G401 (cell line): ENCODE data around the gene SLC22A31. TPM values are rescaled to one million over a fixed set of nuclear protein-coding genes. Genes with fewer than 3 reads are reported as not detected.
"Not testable (repeated sequence)": the region's sequence is repeated elsewhere in the genome, so short reads cannot be mapped to it uniquely, and the experiment has no call there.

ENCODE experiments used
- DNase-seq: peaks from one replicate; pipeline ENCODE4 v3.0.0-alpha.2; 2015; ENCODE audit warnings: low spot score
- in situ Hi-C: cut with HindIII; loops from 2 replicates; pipeline ENCODE4 v1.10.0; 2016; ENCODE audit warnings: low sequenced_read_pairs, mixed read lengths
- total RNA-seq: library from RNA; depleted of rRNA; stranded (reverse); fragments of >200 nt; shearing (Covaris generic); gene quantifications from 2 replicates; pipeline ENCODE4 v1.2.3, GENCODE V29; 2014; rRNA removed

SLC22A31 gene
- total RNA-seq, result 0.55 and 1.5 TPM in 2 replicates

DNA sequence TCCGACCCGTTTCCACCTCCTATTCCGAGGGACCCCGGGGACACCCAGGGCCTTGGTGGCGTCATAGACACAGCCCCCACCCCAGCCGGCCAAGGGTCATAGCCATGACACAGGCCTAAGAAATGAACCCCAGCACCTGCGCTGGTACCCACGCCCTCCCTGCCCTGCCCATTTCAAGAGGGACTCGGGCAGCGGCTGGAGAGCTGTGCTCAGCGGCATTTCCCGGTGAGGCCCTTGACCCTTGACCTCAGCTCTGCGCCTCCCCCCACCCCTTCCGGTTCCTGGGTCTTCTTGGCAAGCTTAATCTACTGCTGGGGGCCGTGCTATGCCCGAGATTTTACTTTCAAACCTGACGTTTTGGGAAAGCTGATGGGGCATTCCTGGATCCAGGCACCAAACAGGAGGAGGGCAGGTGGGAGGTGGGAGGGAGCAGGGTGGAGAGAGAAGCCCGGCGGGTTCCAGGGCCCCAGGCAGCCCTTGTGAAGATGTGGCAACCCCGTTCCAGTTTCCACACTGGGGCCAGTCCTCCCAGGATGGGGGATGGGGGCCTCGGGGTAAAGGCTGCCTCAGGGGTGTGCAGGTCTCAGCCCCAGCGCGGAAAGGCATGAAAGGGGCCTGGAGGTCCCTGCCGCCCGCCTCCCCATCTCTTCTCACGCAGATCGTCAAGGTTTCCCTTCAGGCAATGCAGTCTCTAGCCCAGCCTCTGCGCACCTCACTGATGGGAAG, at the start of gene SLC22A31:
Gene SLC22A31, minus strand, starts transcription at position 414 of the 726 bp plus-strand sequence. Its CDS starts 36 bp downstream, at position 378.
- peak; percentile 30 for DNase-seq
- in situ Hi-C loops, result no loop called here

DNA sequence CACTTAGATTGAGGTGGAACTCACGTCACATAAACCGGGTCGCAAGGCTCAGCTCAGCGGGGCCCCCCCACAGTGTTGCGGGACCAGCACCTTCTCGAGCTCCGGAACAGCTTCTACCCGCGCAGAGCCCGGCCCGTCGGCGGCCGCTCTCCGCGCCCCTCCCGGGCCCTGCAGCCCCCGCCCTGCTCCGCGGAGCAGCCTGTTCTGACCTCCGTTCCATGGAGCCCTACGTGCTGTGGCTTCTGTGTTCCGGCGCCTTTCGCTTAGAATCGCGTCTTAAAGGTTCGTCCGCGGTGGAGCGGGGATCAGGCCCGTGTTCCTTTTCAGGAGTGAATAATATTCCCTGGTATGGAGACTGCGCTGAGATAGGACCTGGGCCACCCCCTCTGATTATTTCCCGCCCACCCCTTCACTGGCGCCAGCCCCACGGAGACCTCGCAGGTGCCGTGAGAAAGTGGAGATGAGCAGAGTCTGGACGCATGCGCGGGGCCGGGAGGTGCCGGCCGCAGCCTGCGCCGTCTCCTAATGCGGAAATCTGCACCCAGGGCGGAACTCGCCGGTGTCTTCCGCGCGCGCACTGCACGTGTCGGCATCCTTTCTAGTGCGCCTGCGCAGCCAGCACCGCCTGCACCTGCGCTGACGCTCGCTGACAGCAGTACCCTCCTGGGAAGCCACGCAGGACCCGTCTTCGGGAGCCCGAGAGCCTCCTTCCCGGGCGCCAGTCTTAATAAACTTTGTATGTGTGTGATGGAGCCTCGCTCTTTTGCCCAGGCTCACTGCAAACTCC, 48.1 kb upstream of the SLC22A31 start:
- in situ Hi-C loops, result no loop called here
- no peak for DNase-seq

DNA sequence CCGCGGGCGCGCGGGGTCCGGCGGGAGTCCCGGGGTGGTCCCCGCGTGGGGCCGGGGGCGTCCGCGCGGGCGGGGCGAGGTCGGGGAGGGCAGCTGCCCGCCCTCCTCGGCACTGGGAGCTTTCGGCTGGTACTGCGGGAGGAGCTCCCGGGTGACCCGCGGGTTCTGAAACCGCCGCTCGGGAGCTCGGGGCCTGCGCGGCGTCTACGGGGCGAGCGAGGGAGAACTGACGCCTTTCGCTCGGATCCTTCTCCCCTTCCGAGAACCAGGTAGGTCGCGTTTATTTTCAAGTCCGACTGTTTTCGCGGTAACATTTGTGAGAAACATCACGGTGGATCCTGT, 47.4 kb upstream of the SLC22A31 start:
- DNase-seq, in situ Hi-C loops: not testable (repeated sequence)

DNA sequence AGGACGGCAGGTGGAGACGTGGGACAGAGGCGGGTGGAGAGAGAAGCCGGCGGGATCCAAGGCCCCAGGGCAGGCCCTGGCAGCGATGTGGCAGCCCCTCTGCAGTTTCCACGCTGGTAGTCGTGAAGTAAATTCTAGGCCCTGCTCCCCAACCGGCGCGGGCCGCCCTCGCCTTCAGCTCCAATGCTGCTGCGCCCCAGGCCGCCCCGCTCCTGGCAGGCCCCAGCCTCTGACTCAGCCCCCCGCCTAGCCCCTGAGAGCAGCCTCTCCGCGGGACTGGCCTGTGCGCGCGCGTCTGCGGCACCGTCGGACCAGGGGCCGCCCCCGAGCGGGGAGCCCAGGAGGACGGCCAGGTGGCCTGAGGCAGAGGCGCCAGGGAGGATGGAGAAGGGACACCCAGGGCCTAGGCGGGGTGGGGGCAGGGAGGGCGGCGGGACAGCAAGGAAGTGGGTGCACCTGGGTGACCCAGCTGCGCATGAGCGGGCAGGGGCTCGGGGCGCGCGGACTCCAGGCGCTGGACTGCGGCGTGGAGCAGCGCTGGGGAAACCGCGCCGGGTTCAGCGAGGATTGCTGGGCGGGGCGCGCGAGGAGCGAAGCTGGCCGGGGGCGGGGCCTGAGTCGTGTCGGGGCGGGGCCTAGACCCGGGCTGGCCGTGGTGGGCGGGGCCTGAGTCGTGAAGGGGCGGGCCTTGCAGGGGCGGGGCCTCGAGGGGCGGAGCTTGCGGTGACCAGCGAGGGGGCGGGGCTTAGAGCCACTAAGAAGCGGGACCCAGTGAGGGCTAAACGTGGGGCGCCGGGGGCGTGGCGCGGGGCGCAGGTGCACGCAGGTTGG, 46.8 kb upstream of the SLC22A31 start:
- in situ Hi-C loops, result no loop called here
- peak; percentile 93 for DNase-seq

DNA sequence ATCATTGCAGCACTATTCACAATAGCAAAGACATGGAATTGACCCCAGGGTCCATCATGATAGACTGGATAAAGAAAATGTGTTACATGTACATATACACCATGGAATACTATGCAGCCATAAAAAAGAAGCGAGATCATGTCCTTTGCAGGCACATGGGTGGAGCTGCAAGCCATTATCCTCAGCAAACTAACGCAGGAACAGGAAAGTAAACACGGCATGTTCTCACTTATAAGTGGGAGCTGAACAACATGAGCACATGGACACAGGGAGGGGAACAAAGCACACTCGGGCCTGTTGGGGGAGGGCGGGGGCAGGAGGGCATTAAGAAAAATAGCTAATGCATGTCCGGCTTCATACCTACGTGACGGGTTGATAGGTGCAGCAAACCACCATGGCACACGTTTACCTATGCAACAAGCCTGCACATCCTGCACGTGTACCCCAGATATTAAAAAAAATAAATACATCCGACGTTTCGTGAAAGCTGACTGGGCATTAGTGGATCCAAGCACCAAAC, 46.1 kb upstream of the SLC22A31 start:
- in situ Hi-C loops, result no loop called here
- DNase-seq, result no peak

DNA sequence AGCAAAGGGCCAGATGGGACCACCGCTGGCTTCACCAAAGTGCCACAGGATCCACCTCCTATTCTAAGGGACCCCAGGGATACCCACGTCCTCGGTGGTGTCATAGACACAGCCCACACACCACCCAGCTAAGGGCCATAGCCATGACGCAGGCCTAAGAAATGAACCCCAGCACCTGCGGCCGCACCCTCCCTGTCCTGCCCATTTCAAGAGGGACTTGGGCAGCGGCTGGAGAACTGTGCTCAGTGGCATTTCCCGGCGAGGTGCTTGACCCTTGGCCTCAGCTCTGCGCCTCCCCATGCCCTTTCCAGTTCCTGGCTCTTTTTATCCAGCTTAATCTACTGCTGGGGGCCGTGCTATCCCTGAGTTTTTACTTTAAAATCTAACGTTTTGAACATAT, 44.4 kb upstream of the SLC22A31 start:
- no peak for DNase-seq
- in situ Hi-C loops, result no loop called here

DNA sequence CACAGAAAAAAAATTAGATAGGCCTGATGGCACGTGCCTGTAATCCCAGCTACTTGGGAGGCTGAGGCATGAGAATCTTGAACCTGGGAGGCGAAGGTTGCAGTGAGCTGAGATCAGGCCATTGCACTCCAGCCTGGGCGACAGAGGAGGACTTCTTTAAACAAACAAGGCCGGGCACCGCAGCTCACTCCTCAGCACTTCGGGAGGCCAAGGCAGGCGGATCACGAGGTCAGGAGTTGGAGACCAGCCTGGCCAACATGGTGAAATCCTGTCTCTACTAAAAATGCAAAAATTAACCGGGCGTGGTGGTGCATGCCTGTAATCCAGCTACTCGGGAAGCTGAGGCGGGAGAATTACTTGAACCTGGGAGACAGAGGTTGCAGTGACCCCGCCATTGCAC, 43.9 kb upstream of the SLC22A31 start:
- DNase-seq, in situ Hi-C loops: not testable (repeated sequence)

DNA sequence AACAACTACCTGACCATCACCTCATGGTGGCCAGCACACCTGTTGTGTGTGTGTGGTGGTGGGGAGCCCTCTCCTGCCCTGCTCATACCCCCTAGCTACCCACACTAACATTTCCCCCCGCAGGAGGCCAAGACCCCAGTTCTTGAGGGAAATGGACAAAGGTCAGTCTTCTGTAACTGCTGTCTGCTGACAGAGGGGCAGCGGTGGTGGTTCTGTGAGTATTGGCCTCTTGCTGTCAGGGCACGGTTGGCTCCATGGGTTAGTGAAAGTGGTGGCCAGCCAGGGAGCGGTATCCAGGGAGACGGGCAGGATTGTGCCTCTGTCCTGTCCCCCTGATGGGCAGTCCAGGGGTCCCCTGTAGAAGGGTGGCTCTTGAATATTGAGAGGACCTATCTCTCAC, 43.3 kb upstream of the SLC22A31 start:
- in situ Hi-C loops, result no loop called here

DNA sequence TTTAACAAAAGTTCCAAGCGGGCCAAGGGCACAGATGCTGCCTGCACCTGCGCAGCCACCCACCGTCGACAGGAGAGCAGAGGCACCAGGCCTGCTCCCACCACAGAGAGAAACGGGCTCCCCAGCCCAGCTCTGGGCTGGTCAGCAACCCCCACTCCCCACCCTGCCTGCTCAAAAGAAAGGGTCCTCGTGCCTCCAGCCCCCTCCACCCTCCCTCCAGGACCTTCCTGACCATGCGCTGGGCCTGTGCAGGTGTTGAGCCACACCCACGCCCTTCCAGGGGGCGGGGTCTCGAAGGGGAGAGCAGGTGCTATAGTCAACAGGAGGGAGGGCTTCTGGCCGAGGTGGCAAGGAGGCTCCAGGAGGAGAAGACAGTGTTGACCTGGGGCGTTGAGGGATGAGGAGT, 42.5 kb upstream of the SLC22A31 start:
- in situ Hi-C loops, result no loop called here
- DNase-seq, result no peak

More for the DNA sequence above, 43.3 kb upstream of the SLC22A31 start:
- no peak for DNase-seq

DNA sequence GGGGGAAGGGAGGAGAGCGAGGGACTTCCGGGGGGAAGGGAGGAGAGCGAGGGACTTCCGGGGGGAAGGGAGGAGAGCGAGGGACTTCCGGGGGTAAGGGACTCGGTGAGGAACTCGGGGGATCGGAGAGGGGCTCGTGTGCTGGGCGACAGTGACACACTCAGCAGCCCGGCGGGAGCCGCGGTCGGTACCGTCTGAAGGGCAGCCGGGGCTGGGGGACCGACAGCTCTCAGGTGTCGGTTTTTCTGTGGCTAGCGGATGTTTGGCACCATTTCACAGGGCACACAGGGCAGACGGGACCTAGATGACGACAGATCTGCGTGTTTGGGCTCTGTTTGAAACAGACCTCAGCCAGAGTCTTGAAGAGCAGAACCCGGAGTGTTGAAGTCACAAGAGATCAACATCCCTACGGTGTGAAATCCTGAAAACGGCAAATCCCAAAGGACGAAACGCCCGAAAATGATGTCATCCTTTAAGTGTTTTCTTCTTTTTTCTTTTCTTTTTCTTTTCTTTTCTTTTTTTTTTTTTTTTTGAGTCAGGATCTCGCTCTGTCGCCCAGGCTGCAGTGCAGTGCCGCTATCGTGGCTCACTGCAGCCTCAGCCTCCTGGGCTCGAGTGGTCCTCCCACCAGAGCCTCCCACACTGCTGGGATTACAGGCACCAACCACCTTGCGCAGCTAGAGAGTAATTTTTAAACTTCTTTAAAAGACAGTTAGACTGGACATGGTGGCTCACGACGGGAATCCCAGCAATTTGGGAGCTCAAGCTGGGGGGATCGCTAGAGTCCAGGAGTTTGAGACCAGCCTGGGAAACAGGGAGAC, 41.1 kb upstream of the SLC22A31 start:
- DNase-seq, result peak; percentile 83
- in situ Hi-C loops, result no loop called here

DNA sequence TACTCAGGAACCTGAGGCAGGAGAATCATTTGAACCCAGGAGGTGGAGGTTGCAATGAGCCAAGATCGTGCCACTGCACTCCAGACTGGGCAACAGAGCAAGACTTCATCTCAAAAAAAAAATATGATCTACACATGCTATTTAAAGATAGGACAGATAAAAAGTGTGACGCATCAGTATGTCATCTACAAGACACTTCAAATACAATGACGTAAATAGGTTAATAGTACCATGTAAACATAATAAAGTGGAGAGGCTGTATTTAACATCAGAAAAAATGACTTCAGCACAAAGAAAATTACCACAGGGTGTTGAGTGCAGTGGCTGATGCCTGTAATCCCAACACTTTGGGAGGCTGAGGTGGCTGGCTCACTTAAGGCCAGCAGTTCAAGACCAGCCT, 37.4 kb upstream of the SLC22A31 start:
- in situ Hi-C loops, result no loop called here
- no peak for DNase-seq

DNA sequence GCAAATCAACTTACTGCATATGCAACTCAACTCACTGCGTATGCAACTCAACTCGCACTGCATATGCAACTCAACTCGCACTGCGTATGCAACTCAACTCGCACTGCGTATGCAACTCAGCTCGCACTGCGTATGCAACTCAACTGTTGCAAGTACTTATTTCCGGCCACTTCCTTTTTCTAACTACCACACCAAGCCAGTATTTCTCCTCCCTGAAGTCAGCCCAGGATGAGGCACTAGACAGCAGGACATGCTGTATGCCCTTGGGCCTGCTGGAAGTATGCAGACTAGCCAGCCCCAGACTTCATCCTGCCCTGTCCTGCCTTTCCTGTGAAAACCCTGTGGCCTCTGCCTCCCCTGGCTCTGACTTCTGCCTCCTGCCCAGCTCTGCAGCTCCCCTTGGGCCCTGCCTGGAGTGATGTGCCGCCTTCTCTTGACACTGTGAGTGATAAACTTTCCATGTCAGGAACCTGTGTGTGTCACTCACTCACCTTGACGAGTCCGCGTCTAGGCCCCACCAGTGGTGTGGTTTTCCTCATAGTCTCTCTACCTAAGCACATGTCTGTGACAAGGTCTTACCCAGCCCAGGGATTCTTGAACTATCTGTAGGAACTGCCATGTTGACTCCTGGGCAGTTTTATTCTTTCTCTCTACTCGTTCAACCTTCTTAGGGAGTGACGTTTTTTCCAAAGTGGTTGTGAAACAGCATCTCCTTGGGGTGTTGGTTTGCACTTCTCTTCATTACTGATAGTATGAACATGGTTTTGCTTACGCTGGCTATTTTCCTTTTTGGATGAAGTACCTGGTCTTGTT, 33.5 kb upstream of the SLC22A31 start:
- in situ Hi-C loops, result no loop called here

DNA sequence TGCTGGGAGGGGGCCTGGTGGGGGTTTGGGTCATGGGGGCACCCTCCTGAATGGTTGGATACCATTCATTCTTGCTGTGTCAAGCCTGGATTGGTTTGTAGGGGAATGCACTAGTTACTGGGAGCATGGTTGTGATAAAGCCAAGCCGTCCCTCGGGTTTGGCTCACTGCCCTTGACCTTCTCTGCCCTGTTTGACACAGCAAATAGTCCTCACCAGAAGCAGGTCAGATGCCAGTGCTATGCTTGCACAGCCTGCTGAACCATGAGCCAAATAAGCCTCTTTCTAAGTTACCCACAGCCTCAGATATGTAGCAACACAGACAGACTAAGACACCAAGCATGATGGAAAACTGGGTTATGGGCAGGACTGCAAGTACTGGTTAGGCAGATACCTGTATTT, 31.8 kb upstream of the SLC22A31 start:
- in situ Hi-C loops, result no loop called here
- no peak for DNase-seq

More for the DNA sequence above, 33.5 kb upstream of the SLC22A31 start:
- DNase-seq, result no peak

DNA sequence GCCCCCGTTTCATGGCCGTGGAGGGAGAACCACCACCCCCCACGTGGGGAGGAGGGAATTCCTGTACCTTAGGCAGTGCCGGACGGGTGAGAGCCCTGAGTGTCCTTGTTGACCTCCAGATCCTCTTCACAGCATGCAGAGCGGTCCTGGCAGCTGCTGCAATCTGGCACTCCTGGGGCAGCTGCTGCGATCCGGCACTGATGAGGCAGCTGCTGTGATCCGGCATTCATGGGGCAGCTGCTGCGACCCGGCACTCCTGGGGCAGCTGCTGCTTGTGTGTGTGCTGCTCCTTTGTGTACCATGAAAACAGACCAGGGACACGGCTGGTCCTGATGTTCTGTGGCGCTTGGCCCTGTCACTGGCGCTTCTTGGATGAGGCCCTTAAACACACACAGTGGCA, 29.9 kb upstream of the SLC22A31 start:
- in situ Hi-C loops, result no loop called here
- DNase-seq, result no peak

DNA sequence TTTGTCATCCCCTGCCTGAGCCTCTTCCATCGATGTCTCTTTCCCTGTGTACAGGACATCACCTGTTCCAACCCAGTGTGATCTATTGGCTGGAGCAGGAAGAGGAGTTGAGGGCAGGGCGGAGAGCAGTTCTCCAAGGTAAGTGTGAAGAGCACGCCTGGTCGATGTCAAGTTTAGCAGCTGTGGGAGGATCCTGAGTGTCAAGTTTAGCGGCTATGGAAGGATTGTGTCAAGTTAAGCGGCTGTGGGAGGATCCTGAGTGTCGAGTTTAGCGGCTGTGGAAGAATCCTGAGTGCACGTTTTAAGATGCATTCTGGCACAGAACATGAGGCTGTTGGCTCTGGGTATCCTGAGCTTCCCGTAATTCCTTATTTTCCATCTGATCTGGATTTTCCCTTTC, 24.3 kb upstream of the SLC22A31 start:
- in situ Hi-C loops, result no loop called here
- no peak for DNase-seq

DNA sequence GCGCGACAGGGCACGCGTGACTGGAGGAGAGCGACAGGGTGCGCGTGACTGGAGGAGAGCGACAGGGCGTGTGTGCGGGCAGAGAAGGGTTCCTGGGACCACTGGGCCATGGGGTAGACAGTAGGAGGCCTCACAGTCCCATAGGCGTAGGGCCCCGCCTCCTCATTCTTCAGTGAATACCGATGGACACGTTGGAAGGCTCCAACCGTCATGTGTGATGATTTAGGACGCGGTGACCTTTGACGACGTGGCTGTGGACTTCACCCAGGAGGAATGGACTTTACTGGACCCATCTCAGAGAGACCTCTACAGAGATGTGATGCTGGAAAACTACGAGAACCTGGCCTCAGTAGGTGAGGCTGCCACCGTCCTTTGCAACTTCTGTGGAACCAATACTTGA, 22.6 kb upstream of the SLC22A31 start:
- in situ Hi-C loops, result no loop called here
- no peak for DNase-seq

DNA sequence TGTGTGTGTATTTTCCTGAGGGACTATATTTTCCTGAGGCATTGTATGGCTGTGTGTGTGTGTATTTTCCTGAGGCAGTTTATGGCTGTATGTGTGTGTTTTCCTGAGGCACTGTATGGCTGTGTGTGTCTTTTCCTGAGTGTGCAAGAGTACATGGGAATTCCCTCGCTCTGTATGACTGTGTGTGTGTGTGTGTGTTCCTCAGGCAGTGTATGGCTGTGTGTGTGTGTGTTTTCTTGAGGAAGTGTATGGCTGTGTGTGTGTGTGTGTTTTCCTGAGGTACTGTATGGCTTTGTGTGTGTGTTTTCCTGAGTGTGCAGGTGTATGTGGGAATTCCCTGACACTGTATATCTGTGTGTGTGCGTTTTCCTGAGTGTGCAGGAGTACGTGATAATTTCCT, 21.3 kb upstream of the SLC22A31 start:
- in situ Hi-C loops, result no loop called here
- no peak for DNase-seq

DNA sequence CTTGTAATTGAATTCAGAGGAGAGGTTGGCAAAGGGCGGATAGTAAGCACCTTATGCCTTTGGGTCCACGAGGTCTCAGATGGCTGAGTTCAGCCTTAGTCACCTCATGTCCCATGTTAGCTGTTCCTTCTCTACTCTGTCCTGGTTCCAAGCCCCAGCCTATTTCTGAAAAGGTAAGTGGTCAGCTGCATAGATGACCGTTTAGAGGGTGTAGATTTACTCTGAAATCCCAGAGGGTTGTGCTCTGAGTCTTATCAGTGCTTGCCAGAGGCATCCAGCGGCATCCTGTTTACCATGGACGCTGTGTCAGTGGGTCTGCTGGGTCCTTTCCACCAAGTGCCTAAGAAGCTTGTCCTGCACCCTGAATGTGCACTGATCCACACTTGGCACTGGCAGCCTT, 19.0 kb upstream of the SLC22A31 start:
- in situ Hi-C loops, result no loop called here
- DNase-seq, result no peak
